ENCODE data around the gene GLCCI1. TPM values are rescaled to one million over a fixed set of nuclear protein-coding genes. Genes with fewer than 3 reads are reported as not detected.
"Not testable (repeated sequence)": the region's sequence is repeated elsewhere in the genome, so short reads cannot be mapped to it uniquely, and the experiment has no call there.

Gene GLCCI1
- total and polyA plus RNA-seq, 4 donors, result 2.1 to 12.0 (median 8.0) TPM

DNA sequence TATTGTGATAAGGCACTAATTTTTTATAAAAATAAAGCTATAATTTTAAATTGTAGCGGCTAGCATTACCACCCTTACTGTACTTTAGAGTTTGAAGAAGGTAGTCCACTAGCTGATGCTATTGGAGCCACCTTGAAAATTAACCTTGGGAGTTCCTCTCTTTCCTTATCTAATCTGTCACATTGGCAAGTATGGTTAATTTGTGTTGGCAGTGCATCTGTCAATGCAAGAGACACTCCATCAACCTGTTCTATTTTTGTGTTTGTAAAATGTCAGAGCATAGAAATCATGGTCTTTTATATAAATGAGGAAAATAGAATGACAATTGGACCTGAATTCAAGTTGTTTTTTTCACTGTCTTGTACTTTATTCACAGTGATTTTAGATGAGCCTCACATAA is 20.5 kb downstream of the GLCCI1 start:
- no peak overlapping the region for H3K4me3 ChIP-seq (ENCODE audit: low read length in 2 of 2)
- no peaks in the 10 kb centered on the region for H3K27me3 ChIP-seq (ENCODE audit: control insufficient read depth in 1 of 2, insufficient read depth in 2 of 2, low read length in 1 of 2)
- WGBS, 2 donors, result 93 to 94% methylated on average over 1 of the region's 1 CpG
- no peak for ATAC-seq (ENCODE audit: low FRiP score)
- no peaks in the 10 kb centered on the region for H3K9me3 ChIP-seq (ENCODE audit: control insufficient read depth, low read length)
- DNase-seq, result no peak
- no peaks in the 10 kb centered on the region for H3K4me1 ChIP-seq (ENCODE audit: control insufficient read depth in 1 of 2, insufficient read depth in 2 of 2, low read length in 2 of 2)
- no peaks in the 10 kb centered on the region for H3K36me3 ChIP-seq (ENCODE audit: control insufficient read depth in 1 of 2, insufficient read depth in 2 of 2, low read length in 1 of 2)
- H3K27ac ChIP-seq (ENCODE audit: low read depth in 1 of 2, low read length in 2 of 2), result no peak overlapping the region
- intact Hi-C loops (cut with DNase I), result no loop called here

DNA sequence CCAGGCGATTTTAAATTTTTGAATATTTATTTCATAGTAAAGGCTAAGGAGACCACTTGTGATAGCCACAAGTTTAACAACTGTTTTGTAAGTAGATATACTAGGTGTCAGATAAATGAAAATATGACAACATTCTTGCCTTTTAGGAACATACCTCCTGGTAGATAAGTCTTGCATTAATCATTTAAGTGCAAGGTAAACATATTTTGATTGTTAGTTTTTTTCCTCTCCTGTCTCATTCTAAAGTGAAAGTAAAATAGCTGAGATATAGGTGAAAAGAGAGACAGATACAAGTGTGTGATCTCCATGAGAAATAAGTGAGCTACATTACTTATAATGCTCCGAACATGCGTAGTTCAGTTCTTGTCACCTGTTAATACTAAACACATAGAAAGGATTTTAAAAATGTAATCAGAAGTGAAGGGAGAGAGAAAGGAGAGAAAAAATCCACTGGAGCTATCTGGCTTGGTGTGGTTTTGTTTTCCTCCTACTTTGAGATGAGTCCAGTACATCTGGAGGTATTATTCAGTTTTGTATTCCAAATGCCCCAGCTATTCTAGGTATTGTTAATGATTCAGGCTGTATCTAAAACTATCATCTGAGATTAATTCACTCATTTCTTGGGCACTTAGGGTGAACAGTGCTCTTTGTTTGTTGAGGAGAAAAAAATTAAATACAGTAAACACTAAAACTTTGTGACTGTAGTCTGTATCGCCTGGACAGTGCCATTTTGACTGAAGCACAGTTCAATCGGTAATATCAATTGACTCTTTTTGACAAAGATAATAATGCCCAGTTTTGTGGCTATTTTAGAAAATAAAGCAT is 21.2 kb downstream of the GLCCI1 start:
- no peaks in the 10 kb centered on the region for H3K27me3 ChIP-seq (ENCODE audit: control insufficient read depth in 1 of 2, insufficient read depth in 2 of 2, low read length in 1 of 2)

DNA sequence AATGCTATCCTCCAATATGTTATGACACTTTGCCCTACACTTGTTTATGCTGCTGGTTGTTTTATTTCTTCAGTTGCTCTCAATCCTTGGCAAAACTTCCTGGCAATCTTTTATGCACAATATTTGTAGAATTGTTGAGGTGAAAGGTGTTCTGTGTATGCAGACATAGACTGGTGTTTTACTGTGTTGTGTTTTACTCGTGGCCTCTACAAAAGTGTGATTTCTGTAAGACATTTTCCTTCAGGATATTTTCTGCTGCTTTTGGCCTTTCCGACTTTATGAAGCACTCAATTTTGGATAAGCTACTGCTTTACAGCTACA is 21.8 kb downstream of the GLCCI1 start:
- H3K27me3 ChIP-seq (ENCODE audit: control insufficient read depth in 1 of 2, insufficient read depth in 2 of 2, low read length in 1 of 2), result no peaks in the 10 kb centered on the region
- DNase-seq, result no peak
- intact Hi-C loops (cut with DNase I), result no loop called here
- H3K4me1 ChIP-seq (ENCODE audit: control insufficient read depth in 1 of 2, insufficient read depth in 2 of 2, low read length in 2 of 2), result no peaks in the 10 kb centered on the region
- H3K9me3 ChIP-seq (ENCODE audit: control insufficient read depth, low read length), result no peaks in the 10 kb centered on the region
- 69 to 76% methylated on average over 2 of the region's 2 CpGs for WGBS, 2 donors
- no peak overlapping the region for H3K27ac ChIP-seq (ENCODE audit: low read depth in 1 of 2, low read length in 2 of 2)
- no peak for ATAC-seq (ENCODE audit: low FRiP score)
- H3K36me3 ChIP-seq (ENCODE audit: control insufficient read depth in 1 of 2, insufficient read depth in 2 of 2, low read length in 1 of 2), result no peaks in the 10 kb centered on the region
- H3K4me3 ChIP-seq (ENCODE audit: low read length in 2 of 2), result no peak overlapping the region

More for the DNA sequence above, 21.2 kb downstream of the GLCCI1 start:
- Histone ChIP-seq H3K4me1 (ENCODE audit: control insufficient read depth in 1 of 2, insufficient read depth in 2 of 2, low read length in 2 of 2) (no peaks in the 10 kb centered on the region), H3K4me3 (ENCODE audit: low read length in 2 of 2) (no peak overlapping the region), H3K9me3 (ENCODE audit: control insufficient read depth, low read length) (no peaks in the 10 kb centered on the region), H3K27ac (ENCODE audit: low read depth in 1 of 2, low read length in 2 of 2) (no peak overlapping the region), H3K36me3 (ENCODE audit: control insufficient read depth in 1 of 2, insufficient read depth in 2 of 2, low read length in 1 of 2) (no peaks in the 10 kb centered on the region)
- intact Hi-C loops (cut with DNase I), result no loop called here
- 89 to 93% methylated on average over 5 of the region's 5 CpGs for WGBS, 2 donors
- DNase-seq, result no peak
- ATAC-seq (ENCODE audit: low FRiP score), result no peak

DNA sequence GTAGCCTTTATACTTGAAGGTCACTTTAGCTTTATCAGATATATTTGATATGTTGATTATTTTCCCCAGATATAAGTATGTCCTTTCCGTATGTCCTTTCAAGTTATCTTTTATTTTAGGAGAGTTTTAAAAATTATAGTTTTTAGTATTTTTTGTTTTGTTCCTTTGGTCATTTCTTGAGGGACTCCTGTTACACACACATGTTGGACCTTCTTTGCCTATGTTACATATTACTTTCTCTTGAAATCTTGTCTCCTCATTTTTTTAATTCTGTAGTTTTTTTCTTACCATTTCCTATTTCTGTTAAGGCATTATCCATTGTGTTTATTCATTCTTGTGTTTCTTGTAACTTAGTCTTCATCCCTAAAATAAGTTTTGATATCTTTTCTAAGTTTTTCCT is 23.9 kb downstream of the GLCCI1 start:
- Histone ChIP-seq H3K4me1 (ENCODE audit: control insufficient read depth in 1 of 2, insufficient read depth in 2 of 2, low read length in 2 of 2) (no peaks in the 10 kb centered on the region), H3K4me3 (ENCODE audit: low read length in 2 of 2) (no peak overlapping the region), H3K27ac (ENCODE audit: low read depth in 1 of 2, low read length in 2 of 2) (no peak overlapping the region), H3K9me3 (ENCODE audit: control insufficient read depth, low read length) (no peaks in the 10 kb centered on the region), H3K27me3 (ENCODE audit: control insufficient read depth in 1 of 2, insufficient read depth in 2 of 2, low read length in 1 of 2) (no peaks in the 10 kb centered on the region), H3K36me3 (ENCODE audit: control insufficient read depth in 1 of 2, insufficient read depth in 2 of 2, low read length in 1 of 2) (no peaks in the 10 kb centered on the region)
- ATAC-seq (ENCODE audit: low FRiP score) (no peak), DNase-seq (no peak)
- WGBS, 2 donors, result 94 to 99% methylated on average over 1 of the region's 1 CpG
- intact Hi-C loops (cut with DNase I), result no loop called here

DNA sequence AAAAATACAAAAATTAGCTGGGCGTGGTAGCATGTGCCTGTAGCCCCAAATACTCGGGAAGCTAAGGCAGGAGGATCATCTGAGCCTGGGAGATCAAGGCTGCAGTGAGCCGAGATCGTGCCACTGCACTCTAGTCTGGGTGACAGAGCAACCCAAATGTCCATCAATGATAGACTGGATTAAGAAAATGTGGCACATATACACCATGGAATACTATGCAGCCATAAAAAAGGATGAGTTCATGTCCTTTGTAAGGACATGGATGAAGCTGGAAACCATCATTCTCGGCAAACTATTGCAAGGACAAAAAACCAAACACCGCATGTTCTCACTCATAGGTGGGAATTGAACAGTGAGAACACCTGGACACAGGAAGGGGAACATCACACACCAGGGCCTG is 26.8 kb downstream of the GLCCI1 start:
- H3K4me1 ChIP-seq (ENCODE audit: control insufficient read depth in 1 of 2, insufficient read depth in 2 of 2, low read length in 2 of 2); DNase-seq; H3K9me3 ChIP-seq (ENCODE audit: control insufficient read depth, low read length); ATAC-seq (ENCODE audit: low FRiP score); H3K27ac ChIP-seq (ENCODE audit: low read depth in 1 of 2, low read length in 2 of 2); H3K27me3 ChIP-seq (ENCODE audit: control insufficient read depth in 1 of 2, insufficient read depth in 2 of 2, low read length in 1 of 2); intact Hi-C loops (cut with DNase I); H3K36me3 ChIP-seq (ENCODE audit: control insufficient read depth in 1 of 2, insufficient read depth in 2 of 2, low read length in 1 of 2); H3K4me3 ChIP-seq (ENCODE audit: low read length in 2 of 2): not testable (repeated sequence)
- WGBS, 2 donors, result 95 to 99% methylated on average over 6 of the region's 6 CpGs

DNA sequence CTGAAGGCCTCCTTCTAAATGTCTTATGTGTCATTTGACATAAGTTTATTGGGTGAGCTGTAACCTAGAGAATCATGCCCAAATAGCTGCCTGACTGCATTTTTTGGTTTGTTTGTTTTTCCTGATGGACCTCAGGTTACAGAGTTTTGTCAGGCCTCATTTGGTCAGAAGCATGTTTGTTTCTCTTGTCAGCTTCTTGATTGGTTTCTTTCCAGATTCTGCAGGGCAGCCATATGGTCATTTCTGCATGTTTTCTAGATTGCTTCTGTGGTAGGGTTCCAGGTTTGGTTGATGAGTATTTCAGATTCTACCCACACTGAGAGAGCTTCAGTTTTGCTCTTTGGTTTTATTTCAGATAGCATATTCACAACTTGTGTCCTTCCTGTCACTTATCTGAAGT is 28.0 kb downstream of the GLCCI1 start:
- H3K4me3 ChIP-seq (ENCODE audit: low read length in 2 of 2), result no peak overlapping the region
- H3K9me3 ChIP-seq (ENCODE audit: control insufficient read depth, low read length), result no peaks in the 10 kb centered on the region
- intact Hi-C loops (cut with DNase I), result no loop called here
- ATAC-seq (ENCODE audit: low FRiP score), result no peak
- no peak for DNase-seq
- H3K4me1 ChIP-seq (ENCODE audit: control insufficient read depth in 1 of 2, insufficient read depth in 2 of 2, low read length in 2 of 2), result no peaks in the 10 kb centered on the region
- peak overlapping the region in 1 of 2 donors; percentile 43 for H3K27ac ChIP-seq (ENCODE audit: low read depth in 1 of 2, low read length in 2 of 2)
- H3K27me3 ChIP-seq (ENCODE audit: control insufficient read depth in 1 of 2, insufficient read depth in 2 of 2, low read length in 1 of 2), result no peaks in the 10 kb centered on the region
- no peaks in the 10 kb centered on the region for H3K36me3 ChIP-seq (ENCODE audit: control insufficient read depth in 1 of 2, insufficient read depth in 2 of 2, low read length in 1 of 2)

DNA sequence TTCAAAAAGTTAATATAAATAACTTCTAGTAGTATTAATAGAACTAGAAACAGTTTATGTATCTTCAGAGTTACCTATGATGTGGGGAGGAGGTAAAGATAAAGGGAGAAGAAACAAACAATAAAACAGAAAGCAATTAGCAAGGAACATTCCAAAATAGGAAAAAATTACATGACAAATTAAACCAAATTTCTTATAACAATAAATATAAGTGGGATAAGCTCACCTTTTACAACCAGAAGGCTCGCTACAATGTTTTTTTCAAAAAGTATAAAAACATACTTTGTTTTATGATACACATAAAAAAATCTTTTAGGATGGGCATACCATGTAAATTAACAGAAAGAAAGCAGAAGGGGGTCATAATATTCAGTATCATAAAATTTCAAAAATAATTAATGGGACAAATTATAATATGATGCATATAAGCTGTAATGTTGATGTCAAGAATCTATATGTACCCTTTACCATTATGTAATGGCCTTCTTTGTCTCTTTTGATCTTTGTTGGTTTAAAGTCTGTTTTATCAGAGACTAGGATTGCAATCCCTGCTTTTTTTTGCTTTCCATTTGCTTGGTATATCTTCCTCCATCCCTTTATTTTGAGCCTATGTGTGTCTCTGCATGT is 31.8 kb downstream of the GLCCI1 start:
- WGBS, 2 donors, result 42 to 56% methylated on average over 1 of the region's 1 CpG
- no peak for ATAC-seq (ENCODE audit: low FRiP score)
- Histone ChIP-seq H3K27ac (ENCODE audit: low read depth in 1 of 2, low read length in 2 of 2) (no peak overlapping the region), H3K4me1 (ENCODE audit: control insufficient read depth in 1 of 2, insufficient read depth in 2 of 2, low read length in 2 of 2) (no peaks in the 10 kb centered on the region), H3K27me3 (ENCODE audit: control insufficient read depth in 1 of 2, insufficient read depth in 2 of 2, low read length in 1 of 2) (no peaks in the 10 kb centered on the region), H3K36me3 (ENCODE audit: control insufficient read depth in 1 of 2, insufficient read depth in 2 of 2, low read length in 1 of 2) (no peaks in the 10 kb centered on the region), H3K9me3 (ENCODE audit: control insufficient read depth, low read length) (no peaks in the 10 kb centered on the region), H3K4me3 (ENCODE audit: low read length in 2 of 2) (no peak overlapping the region)
- DNase-seq, result no peak
- intact Hi-C loops (cut with DNase I), result no loop called here

DNA sequence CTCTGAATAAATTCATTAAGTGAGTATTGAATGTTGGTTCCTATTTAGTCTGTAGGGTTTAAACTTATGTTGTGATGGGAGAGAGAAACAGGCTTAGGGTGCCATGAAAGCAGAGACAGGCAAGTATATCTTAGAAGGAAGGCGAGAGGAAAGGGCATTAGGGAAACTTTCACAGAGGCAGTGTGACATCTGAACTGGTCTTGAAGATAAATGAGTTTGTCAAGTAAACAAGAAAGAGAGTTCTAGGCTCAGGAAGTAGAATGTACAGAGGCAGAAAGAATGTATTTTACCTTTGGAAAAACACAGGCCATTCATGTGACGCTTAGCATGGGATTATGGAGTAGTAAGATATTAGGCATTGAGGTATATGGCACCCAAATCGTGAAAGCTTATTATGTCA is 34.5 kb downstream of the GLCCI1 start:
- H3K27ac ChIP-seq (ENCODE audit: low read depth in 1 of 2, low read length in 2 of 2), result no peak overlapping the region
- H3K4me3 ChIP-seq (ENCODE audit: low read length in 2 of 2), result no peak overlapping the region
- no peak for DNase-seq
- no peaks in the 10 kb centered on the region for H3K9me3 ChIP-seq (ENCODE audit: control insufficient read depth, low read length)
- no peaks in the 10 kb centered on the region for H3K4me1 ChIP-seq (ENCODE audit: control insufficient read depth in 1 of 2, insufficient read depth in 2 of 2, low read length in 2 of 2)
- no peaks in the 10 kb centered on the region for H3K27me3 ChIP-seq (ENCODE audit: control insufficient read depth in 1 of 2, insufficient read depth in 2 of 2, low read length in 1 of 2)
- no peaks in the 10 kb centered on the region for H3K36me3 ChIP-seq (ENCODE audit: control insufficient read depth in 1 of 2, insufficient read depth in 2 of 2, low read length in 1 of 2)
- WGBS, 2 donors, result 83 to 84% methylated on average over 3 of the region's 3 CpGs
- intact Hi-C loops (cut with DNase I), result no loop called here
- ATAC-seq (ENCODE audit: low FRiP score), result no peak

DNA sequence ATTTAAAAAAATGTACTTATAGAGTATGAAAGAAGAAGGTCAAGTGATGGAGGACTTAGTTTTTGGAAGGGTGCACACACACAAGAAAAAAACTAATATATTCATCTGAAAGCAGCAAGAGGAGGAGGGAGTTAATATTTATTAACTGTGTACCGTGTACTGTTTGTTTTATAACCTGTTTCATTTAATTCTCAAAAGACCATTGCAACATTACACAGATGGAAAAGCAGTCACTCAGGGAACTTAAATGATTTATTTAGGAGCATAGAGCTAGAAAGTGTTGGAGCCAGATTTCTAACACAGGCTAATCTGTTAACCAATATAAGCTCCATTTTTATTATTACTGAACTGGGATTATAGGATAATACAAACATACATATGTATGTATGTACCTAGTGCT is 36.7 kb downstream of the GLCCI1 start:
- no peaks in the 10 kb centered on the region for H3K27me3 ChIP-seq (ENCODE audit: control insufficient read depth in 1 of 2, insufficient read depth in 2 of 2, low read length in 1 of 2)
- peaks cover 0 to 3% of the 10 kb centered on the region in 2 donors for H3K36me3 ChIP-seq (ENCODE audit: control insufficient read depth in 1 of 2, insufficient read depth in 2 of 2, low read length in 1 of 2)
- WGBS, 2 donors, result 59 to 62% methylated on average over 1 of the region's 1 CpG
- H3K4me3 ChIP-seq (ENCODE audit: low read length in 2 of 2), result no peak overlapping the region
- ATAC-seq (ENCODE audit: low FRiP score) (no peak), DNase-seq (no peak)
- no peaks in the 10 kb centered on the region for H3K4me1 ChIP-seq (ENCODE audit: control insufficient read depth in 1 of 2, insufficient read depth in 2 of 2, low read length in 2 of 2)
- intact Hi-C loops (cut with DNase I), result no loop called here
- no peak overlapping the region for H3K27ac ChIP-seq (ENCODE audit: low read depth in 1 of 2, low read length in 2 of 2)
- H3K9me3 ChIP-seq (ENCODE audit: control insufficient read depth, low read length), result no peaks in the 10 kb centered on the region

Measured in aorta (tissue), 5 donors.